DND-41 (cell line): Measurements from ENCODE around the gene ZNF888.

Experiments used
- EZH2 ChIP-seq: IDR thresholded peaks from 3 replicates; pipeline ENCODE4 v1.6.1; 2012; ENCODE audit warnings: borderline replicate concordance, low read depth, mild to moderate bottlenecking, moderate library complexity, low read length, inconsistent platforms; ENCODE audit not compliant: severe bottlenecking
- TF ChIP-seq, protein P1 (sequence below): IDR thresholded peaks from 2 replicates; pipeline ENCODE4 v1.5.1; 2012; ENCODE audit warnings: borderline replicate concordance, low read length, moderate library complexity, mild to moderate bottlenecking; ENCODE audit not compliant: poor library complexity, severe bottlenecking; ENCODE audit errors: extremely low read depth

DNA sequence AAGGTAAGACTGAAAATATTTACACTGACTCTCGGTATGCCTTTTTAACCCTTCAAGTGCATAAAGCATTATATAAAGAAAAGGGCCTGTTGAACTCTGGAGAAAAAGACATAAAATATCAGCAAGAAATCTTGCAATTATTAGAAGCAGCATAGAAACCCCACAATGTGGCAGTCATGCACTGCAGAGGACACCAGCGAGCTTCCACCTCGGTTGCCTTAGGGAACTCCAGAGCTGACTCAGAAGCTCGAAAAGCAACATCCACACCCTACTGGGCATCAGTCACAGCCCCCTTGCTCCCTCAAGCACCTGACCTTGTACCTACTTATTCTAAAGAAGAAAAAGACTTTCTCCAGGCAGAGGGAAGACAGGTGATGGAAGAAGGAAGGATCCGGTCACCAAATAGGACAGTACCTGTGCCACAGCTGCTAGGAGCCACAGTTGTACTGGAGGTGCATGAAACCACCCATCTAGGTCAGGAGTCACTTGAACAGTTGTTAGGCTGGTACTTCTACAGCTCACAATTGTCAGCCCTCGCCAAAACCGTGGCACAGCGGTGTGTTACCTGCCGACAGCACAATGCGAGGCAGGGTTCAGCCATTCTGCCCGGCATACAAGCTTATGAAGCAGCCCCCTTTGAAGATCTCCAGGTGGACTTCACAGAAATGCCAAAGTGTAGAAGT, 36.5 kb upstream of the ZNF888 start:
- TF ChIP-seq, protein P1, sequence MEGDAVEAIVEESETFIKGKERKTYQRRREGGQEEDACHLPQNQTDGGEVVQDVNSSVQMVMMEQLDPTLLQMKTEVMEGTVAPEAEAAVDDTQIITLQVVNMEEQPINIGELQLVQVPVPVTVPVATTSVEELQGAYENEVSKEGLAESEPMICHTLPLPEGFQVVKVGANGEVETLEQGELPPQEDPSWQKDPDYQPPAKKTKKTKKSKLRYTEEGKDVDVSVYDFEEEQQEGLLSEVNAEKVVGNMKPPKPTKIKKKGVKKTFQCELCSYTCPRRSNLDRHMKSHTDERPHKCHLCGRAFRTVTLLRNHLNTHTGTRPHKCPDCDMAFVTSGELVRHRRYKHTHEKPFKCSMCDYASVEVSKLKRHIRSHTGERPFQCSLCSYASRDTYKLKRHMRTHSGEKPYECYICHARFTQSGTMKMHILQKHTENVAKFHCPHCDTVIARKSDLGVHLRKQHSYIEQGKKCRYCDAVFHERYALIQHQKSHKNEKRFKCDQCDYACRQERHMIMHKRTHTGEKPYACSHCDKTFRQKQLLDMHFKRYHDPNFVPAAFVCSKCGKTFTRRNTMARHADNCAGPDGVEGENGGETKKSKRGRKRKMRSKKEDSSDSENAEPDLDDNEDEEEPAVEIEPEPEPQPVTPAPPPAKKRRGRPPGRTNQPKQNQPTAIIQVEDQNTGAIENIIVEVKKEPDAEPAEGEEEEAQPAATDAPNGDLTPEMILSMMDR: no peak
- no peak for TF ChIP-seq EZH2
